Measurements from ENCODE around the gene MAP7D3. TPM values are rescaled to one million over a fixed set of nuclear protein-coding genes. Genes with fewer than 3 reads are reported as not detected.
"Not testable (repeated sequence)": the region's sequence is repeated elsewhere in the genome, so short reads cannot be mapped to it uniquely, and the experiment has no call there.

Gene MAP7D3
- total RNA-seq, 1 donor from 2014 or later, result 9.2 TPM

DNA sequence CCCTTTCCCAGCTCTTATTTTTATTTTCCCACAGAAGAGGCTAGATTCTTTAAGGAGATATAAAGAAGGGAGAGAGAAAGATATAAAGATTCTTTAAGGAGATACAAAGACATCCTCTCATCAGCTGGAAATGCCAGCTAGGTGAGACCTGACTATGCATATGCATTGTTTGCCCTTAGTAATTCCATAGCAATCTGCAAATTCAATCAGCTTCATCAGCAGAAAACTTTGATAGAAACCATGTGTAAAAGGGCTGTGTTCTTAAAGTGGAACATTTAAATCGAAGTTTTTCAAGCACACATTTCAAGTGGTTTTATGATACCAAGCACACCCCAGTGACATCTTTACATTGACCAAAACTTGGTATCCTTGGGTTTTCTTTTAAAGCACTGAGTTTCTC is 79.8 kb downstream of the MAP7D3 start:
- DNase-seq (ENCODE audit: low read depth), result no peak
- Histone ChIP-seq H3K4me3 (ENCODE audit: low read depth, low read length) (no peak overlapping the region), H3K27me3 (ENCODE audit: control insufficient read depth, insufficient read depth, low read length) (no peaks in the 10 kb centered on the region), H3K36me3 (ENCODE audit: control insufficient read depth, insufficient read depth, low read length) (no peaks in the 10 kb centered on the region)
- TF ChIP-seq, protein P1, sequence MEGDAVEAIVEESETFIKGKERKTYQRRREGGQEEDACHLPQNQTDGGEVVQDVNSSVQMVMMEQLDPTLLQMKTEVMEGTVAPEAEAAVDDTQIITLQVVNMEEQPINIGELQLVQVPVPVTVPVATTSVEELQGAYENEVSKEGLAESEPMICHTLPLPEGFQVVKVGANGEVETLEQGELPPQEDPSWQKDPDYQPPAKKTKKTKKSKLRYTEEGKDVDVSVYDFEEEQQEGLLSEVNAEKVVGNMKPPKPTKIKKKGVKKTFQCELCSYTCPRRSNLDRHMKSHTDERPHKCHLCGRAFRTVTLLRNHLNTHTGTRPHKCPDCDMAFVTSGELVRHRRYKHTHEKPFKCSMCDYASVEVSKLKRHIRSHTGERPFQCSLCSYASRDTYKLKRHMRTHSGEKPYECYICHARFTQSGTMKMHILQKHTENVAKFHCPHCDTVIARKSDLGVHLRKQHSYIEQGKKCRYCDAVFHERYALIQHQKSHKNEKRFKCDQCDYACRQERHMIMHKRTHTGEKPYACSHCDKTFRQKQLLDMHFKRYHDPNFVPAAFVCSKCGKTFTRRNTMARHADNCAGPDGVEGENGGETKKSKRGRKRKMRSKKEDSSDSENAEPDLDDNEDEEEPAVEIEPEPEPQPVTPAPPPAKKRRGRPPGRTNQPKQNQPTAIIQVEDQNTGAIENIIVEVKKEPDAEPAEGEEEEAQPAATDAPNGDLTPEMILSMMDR (IDR thresholded peaks at IDR 0.05; ENCODE audit: insufficient read depth, low read length, poor library complexity, severe bottlenecking), result no peak

DNA sequence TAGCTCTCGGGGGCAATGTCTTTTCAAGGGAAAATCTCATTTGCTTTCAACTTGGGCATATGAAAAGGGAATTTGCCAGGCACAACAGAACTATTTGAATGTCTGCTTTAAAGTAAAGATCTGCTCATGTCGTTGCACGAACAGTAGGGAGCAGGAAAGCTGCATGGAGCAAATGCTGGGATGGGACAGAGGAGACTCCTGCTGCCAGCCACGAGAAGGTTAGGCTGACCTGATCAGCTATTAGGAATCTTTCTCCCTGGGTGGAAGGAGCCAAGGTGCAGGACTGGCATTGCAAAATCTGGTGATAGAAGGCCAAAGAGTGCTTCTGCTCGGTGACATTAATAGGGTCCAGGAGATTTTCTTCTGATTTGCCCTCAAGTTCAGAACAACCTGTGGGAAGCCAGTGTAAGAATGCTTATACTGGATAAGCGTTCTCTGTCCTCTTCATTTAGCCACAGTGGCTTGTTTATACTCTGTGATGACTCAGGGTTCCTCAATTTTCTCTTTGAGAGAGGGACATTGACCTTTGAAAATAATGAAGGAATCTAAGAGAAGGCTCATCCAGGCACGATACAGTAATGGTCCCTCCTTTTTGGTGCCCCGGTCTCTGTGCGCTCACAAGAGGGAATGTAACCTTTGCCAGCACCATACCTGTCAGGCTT is 80.9 kb downstream of the MAP7D3 start:
- Histone ChIP-seq H3K27me3 (ENCODE audit: control insufficient read depth, insufficient read depth, low read length) (no peaks in the 10 kb centered on the region), H3K36me3 (ENCODE audit: control insufficient read depth, insufficient read depth, low read length) (no peaks in the 10 kb centered on the region), H3K4me3 (ENCODE audit: low read depth, low read length) (no peak overlapping the region)
- no peak for DNase-seq (ENCODE audit: low read depth)
- TF ChIP-seq, protein P1 (IDR thresholded peaks at IDR 0.05; ENCODE audit: insufficient read depth, low read length, poor library complexity, severe bottlenecking), result no peak

DNA sequence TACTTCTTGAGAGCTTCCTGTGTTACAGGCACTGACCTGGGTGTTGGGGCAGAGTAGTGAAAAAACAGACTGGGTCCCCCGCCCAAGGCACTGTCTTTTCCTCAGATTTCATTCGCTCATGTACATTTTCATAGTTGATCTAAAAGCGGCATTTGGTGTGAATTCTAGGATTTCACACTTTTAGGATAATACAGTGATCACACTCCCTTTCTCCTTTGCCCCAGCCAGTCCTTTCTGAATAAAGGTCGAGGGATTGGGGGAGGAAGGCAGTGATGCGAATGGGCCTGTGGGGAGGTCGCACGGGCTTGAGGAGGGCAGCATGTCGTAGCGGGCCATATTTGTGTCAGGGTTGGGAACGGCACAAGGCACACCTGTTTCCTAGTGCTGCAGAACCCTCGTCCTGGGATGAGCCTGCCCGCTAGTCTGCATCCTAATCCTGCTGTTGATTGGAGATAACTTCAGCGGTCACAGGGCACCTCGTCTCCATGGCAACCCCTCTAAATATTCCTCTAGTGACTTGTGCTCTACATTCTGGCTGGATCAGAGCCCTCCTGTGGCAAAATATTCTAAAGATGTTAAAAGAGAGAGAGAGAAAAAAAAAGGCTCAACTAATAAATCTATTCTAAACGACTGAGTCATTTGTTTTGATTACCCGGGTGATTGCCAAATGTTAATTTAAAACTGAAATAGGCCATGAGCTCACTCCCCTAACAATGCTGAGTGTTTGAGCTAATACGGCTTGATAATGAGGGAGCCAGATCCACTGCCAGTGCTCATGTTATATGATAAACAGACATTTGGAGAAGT is 82.1 kb downstream of the MAP7D3 start:
- Histone ChIP-seq H3K36me3 (ENCODE audit: control insufficient read depth, insufficient read depth, low read length) (no peaks in the 10 kb centered on the region), H3K27me3 (ENCODE audit: control insufficient read depth, insufficient read depth, low read length) (no peaks in the 10 kb centered on the region), H3K4me3 (ENCODE audit: low read depth, low read length) (no peak overlapping the region)
- DNase-seq (ENCODE audit: low read depth), result peak; percentile 61
- TF ChIP-seq, protein P1 (IDR thresholded peaks at IDR 0.05; ENCODE audit: insufficient read depth, low read length, poor library complexity, severe bottlenecking), result no peak

DNA sequence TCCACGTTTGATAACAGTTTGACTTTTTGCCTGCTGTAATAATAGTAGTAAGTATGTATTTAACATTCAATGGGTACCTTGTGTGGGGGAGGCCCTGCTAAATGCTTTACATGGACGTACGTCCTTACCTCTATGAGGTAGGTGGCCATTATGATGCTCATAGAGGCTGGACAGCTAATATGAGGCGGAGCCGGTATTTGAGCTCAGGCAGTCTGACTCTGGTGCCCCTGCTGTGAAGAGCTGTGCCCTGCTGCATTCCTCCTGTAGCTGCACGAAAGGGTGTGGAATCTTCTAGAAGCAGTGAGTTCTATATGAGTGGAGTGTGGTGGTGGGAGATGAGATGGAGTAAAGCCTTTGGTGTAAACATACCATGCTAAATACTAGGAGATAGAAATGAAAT is 83.2 kb downstream of the MAP7D3 start:
- H3K4me3 ChIP-seq (ENCODE audit: low read depth, low read length); H3K27me3 ChIP-seq (ENCODE audit: control insufficient read depth, insufficient read depth, low read length); DNase-seq (ENCODE audit: low read depth); H3K36me3 ChIP-seq (ENCODE audit: control insufficient read depth, insufficient read depth, low read length): not testable (repeated sequence)

DNA sequence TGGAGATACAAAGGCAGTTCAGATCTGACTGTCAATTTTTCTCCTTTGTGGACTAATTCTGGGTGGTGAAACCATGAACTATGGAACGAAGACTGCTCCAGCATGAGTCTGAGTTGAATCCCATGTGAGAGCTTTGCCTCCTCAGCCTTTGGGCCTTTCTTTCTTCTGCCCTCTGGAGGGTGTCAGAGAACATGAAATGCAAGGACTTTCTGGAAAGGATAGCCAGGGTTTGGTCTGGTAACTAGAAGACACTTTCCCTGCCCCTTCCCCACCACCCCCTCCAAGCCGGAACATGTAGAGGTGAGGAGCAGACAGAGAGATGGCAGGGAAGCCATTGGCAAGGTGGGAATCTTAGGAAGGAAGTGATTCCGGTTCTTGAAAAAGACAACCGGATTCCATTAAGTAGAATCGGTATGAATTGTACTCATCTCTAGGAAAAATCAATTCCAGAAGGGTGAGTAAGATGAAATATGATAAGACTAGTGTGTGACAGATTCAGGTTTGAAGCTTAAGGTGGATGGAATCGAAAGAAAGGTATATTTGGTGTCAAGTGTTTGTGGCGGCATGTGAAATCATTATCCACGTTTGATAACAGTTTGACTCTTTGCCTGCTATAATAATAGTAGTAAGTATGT is 84.9 kb downstream of the MAP7D3 start:
- TF ChIP-seq, protein P1 (IDR thresholded peaks at IDR 0.05; ENCODE audit: insufficient read depth, low read length, poor library complexity, severe bottlenecking), result peak; percentile 26
- DNase-seq (ENCODE audit: low read depth), result no peak
- Histone ChIP-seq H3K36me3 (ENCODE audit: control insufficient read depth, insufficient read depth, low read length) (no peaks in the 10 kb centered on the region), H3K27me3 (ENCODE audit: control insufficient read depth, insufficient read depth, low read length) (no peaks in the 10 kb centered on the region), H3K4me3 (ENCODE audit: low read depth, low read length) (no peak overlapping the region)

DNA sequence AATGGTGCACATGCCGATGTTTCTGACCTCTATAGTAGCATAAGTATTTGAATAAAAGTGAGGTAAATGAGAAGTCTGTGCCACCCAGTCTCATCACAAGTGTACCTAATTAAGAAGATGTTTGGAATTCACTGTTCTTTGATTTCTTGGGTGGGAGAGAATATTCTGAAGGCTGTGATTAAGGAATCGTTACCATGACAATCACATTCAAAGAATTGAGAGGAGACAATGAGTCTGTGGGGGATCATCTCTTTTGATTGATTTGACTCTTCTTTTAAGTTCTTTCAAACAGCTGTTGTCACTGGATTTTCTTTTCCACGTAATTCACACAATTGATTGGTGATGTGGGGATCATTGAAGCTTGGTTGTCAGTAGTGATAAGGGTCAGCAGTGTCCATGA is 85.8 kb downstream of the MAP7D3 start:
- Histone ChIP-seq H3K36me3 (ENCODE audit: control insufficient read depth, insufficient read depth, low read length) (no peaks in the 10 kb centered on the region), H3K27me3 (ENCODE audit: control insufficient read depth, insufficient read depth, low read length) (no peaks in the 10 kb centered on the region), H3K4me3 (ENCODE audit: low read depth, low read length) (no peak overlapping the region)
- DNase-seq (ENCODE audit: low read depth), result no peak
- TF ChIP-seq, protein P1 (IDR thresholded peaks at IDR 0.05; ENCODE audit: insufficient read depth, low read length, poor library complexity, severe bottlenecking), result no peak
